Measurements from ENCODE around the gene AHI1.

GRCh38 chr6:135268740-135269139 lies 228.8 kb downstream of the AHI1 start:
- TF ChIP-seq EZH2 (IDR thresholded peaks at IDR 0.05; ENCODE audit: low read length, missing control alignments) (no peak), CTCF (conservative IDR thresholded peaks at IDR 0.05 in 1 of 2, IDR thresholded peaks at IDR 0.05 in 1 of 2; ENCODE audit: low read depth in 1 of 2, low read length in 2 of 2) (no peak)
